Stimulated activated naive CD4-positive, alpha-beta T cell (primary cell): ENCODE results near the gene HSF2.
A peak's percentile ranks its signal among the peaks of the same experiment; 100 is the strongest.

ENCODE experiments used
- DNase-seq, 6 experiments: peaks; one replicate each; lab custom pipeline; 2025; lab: John Stamatoyannopoulos, UW

Gene HSF2

GRCh38 chr6:122400121-122400450 lies 634 bp downstream of the HSF2 start:
- DNase-seq: no peak

DNA sequence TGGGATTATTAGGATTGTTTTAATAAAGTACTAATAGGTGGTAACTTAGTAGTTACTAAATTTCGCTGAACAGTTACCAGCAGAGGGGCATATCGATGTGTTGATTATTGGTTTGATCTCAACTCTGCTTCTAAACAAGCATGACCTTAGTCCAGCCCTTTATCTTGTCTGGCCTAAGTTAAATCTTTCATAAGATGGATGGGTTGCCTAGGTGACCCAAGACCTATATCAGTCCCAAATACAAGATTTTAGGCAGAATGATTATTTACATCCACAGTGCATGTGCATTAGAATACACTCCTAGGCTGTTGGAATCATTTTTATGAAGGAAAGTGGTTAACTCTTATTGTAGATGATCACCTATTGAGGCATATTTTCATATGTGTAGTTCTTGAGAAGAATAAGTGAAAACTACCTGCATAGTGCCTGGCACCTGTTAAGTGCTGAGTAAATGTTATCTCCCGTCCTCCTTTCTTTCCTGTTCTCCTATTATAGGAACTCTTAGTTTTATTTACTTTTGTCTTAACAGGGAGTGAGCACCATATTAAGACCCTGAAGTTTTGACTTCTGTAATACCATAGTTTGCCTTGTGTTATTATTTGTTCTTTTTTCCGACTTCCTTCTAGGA lies 1.1 kb downstream of the HSF2 start:
- no peak for DNase-seq

DNA sequence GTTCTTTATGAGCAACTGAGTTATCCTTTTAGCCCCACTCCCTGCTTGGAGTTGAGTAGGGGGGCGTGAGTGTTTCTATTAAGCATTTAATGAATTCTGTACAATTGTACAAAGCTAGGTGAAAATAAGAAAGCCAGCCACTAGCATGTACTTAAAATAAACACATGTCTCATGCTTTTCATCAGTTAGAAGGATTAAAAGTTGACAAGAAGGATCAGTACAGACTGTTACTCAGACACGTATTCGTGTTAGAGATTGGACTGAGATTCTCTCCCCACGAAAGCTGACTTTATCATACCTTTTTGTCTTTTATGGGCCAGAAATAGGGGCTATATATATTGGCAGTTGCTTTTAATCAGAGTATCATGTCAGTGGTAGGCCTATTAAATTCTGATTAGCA lies 1.7 kb downstream of the HSF2 start:
- no peak for DNase-seq

DNA sequence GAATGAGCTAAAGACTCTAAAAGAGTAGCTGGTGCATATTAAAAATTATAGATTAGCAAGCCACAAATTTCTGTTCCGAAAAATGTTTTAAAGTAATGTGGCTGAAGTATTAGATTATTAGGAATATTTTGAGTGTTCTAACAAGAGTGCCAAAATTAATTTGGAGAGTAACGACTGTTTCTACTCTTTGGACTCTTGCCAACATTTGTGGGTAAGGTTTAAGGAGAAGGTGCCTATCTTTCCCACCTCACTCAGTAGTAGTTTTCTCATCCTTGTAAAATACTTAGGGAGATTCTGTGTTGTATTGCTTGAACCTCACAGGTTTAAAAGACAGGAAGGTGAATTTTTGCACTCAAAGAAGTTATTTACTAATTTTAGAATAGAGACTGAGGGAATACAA lies 5.0 kb downstream of the HSF2 start:
- no peak for DNase-seq

- no peak for DNase-seq
These were observed 6.0 kb downstream of the HSF2 start for GRCh38 chr6:122405417-122405816.

- DNase-seq: no peak
These were observed 6.7 kb downstream of the HSF2 start for GRCh38 chr6:122406187-122406586.

GRCh38 chr6:122407712-122408111 lies 8.3 kb downstream of the HSF2 start:
- DNase-seq: no peak

GRCh38 chr6:122408240-122408639 lies 8.8 kb downstream of the HSF2 start:
- no peak for DNase-seq

- peak in 3 of 6 experiments; percentile 65 to 71 (median 69) for DNase-seq
These were observed 9.4 kb downstream of the HSF2 start for GRCh38 chr6:122408702-122409458.

- no peak for DNase-seq
These were observed 12.5 kb downstream of the HSF2 start for GRCh38 chr6:122412001-122412400.

DNA sequence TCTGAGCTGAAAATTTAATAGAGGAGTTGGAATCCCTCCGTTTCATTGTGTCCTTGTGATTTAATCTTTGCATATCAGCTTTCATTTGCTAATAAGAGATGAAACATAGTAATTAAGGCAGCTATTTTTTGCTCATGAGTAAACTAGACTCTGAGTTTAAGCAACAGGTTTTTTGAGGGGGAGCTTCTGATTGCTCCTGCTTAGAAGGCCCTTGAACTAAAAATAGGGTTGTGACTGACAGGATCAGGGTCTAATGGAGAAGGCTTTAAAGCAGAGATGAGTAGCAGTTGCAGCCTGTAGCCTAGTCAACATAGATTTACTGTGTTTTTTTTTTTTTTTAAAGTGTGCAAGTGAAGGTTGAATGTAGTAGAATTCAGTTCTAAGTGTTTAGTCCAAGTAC lies 17.4 kb downstream of the HSF2 start:
- DNase-seq: no peak

DNA sequence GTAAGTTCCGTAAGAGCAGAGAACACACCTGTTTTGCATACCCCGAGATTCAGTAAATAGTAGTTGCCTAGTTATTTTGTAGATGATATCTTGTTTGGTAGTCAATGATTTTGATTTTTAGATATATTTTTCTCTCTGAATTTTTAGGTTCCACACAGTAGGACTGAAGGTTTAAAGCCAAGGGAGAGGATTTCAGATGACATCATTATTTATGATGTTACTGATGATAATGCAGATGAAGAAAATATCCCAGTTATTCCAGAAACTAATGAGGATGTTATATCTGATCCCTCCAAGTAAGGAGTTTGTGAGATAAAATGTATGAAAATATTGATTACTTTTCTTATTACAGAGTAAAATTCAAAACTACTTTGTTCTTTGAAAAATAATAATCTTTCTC lies 22.6 kb downstream of the HSF2 start:
- no peak for DNase-seq

- no peak for DNase-seq
These were observed 23.3 kb downstream of the HSF2 start for GRCh38 chr6:122422614-122423267.

- no peak for DNase-seq
These were observed 24.3 kb downstream of the HSF2 start for GRCh38 chr6:122423734-122424133.

GRCh38 chr6:122426597-122426996 lies 27.1 kb downstream of the HSF2 start:
- no peak for DNase-seq

- DNase-seq: no peak
These were observed 29.3 kb downstream of the HSF2 start for GRCh38 chr6:122428781-122429180.

- no peak for DNase-seq
These were observed 29.9 kb downstream of the HSF2 start for GRCh38 chr6:122429323-122429722.

- DNase-seq: no peak
These were observed 32.3 kb downstream of the HSF2 start for GRCh38 chr6:122431780-122432179.

DNA sequence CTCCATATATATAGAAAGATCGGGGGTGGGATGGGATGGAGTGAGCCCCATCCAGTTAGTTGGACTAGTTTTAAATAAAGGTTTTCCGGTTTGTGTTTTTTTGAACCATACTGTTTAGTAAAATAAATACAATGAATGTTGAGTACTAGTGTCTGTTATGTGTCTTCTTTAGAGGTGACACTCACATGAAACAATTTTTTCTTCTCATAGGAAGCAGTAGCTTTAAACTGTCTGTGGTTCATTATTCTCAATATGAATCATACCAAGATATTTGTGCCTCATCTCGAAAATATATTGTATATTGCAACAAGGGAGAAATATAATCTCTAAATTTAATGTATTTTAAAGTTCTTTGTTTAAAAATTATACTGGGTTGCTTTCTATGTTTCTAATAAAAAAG lies 33.4 kb downstream of the HSF2 start:
- no peak for DNase-seq

DNA sequence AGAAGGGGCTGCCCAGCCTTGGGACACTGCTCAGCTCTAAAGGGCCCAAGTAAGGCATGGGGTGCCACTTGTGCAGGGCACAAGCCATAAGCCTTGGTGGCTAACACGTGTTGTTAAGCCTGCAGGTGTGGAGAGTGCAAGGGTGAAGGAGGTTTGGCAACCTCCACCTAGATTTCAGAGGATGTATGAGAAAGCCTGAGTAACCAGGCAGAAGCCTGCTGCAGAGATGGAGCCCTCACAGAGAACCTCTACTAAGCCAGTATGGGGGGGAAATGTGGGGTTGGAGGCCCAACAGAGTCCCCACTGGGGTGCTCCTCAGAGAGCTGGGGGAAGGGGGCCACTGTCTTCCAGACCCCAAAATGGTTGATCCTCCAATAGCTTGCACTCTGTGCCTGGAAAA lies 39.5 kb downstream of the HSF2 start:
- no peak for DNase-seq

DNA sequence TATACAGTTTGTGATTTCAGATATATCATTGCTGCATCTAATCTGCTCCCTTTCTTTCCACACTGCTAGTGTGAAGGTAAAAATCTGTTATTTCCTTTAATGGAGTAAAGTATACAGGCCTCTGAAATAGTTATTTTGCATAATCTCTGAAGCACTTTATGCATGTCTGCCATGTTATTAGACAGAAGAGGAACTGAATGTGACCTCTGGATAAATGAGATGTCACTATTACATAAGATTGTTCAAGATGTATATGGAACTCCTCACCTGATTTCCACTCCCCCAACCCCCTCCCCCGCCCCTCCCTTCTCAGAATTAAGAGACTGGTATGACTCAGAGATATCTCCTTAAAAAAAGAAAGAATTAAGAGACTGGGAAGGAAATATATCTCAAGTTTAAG lies 45.8 kb downstream of the HSF2 start:
- no peak for DNase-seq

GRCh38 chr6:122449069-122449468 lies 49.6 kb downstream of the HSF2 start:
- DNase-seq: no peak

GRCh38 chr6:122452509-122452908 lies 53.1 kb downstream of the HSF2 start:
- DNase-seq: no peak

- no peak for DNase-seq
These were observed 55.2 kb downstream of the HSF2 start for GRCh38 chr6:122454673-122455072.
